HG02798 (cell line): ENCODE data around the gene IFNK.

ENCODE experiments used
- ATAC-seq: cut with Tn5 transposase; IDR thresholded peaks from one replicate; pipeline ENCODE4 v1.9.1; 2021; ENCODE audit warnings: mild to moderate bottlenecking; ENCODE audit not compliant: unreplicated experiment, poor library complexity

Gene IFNK

DNA sequence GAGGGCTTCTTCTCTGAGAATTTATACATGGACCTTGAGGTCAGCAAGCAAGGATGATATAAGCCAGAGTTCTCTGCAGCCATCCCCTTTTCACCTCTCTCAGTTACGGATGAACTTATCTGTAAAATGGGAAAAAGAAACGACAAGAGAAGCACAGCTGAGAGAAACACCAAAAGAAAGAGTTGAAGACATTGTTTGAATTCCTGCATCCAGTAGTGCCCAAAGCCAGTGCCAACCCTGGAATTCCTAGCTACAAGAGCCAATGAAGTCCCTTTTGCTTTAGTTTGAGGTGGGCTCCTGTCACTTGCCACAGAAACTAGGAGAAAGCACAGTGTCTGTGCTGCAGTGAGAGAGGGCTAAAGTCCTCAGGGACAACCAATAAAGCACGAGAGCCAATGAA is 12.1 kb downstream of the IFNK start:
- no peak for ATAC-seq

DNA sequence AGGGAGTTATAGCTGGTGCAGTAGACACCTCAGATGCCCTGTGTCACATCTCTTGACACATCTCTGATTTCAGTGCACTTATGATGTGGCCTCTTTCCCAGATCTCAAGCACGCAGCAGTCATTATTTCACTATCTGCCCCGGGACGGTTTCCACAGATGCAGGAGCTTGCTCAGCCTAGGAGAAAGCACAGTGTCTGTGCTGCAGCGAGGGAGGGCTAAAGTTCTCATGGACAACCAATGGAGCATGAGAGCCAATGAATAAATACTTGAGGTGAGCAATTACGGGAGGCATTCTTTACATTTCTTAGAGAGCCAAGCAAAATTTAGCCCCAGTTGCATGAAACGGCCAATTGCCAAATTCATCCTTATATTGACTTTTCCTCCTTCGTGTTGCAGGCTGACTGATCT is 12.9 kb downstream of the IFNK start:
- ATAC-seq = no peak

DNA sequence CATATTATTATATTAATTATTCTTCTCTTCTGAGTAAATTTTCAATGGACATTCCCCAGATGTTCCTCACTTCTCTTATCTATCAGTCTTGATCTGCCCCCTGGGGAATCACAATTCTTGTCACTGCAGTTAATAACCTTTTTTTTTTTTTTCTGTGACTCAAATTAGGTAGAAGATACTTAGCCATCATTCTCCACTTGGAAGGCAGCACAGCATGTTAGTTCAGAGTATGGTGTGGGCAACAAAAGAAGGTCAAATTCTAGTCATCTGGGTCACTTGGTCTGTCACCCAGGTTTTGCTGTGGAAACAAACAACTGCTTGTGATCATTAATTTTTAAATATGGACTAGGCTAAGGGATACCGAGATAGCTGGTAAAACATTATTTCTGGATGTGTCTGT is 13.7 kb downstream of the IFNK start:
- ATAC-seq = no peak

DNA sequence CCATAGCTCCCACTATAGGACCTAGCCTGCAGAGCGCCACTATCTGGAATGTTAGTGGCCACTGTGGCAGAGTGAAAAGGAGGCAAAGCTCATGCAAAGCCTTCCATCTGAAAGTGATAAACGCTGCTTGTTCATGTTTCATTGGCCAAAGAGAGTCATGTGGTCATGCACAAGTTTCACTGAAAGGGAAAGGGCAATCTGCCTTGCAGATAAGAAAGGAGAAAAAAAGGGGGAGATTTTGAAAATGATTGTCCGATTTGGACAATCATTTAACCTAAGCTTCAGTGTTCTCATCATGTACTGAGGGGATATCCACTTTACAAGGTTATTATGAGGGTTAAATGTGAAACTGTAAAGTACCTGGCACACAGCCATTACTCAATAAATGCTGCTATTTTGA is 14.6 kb downstream of the IFNK start:
- peak; percentile 49 for ATAC-seq

DNA sequence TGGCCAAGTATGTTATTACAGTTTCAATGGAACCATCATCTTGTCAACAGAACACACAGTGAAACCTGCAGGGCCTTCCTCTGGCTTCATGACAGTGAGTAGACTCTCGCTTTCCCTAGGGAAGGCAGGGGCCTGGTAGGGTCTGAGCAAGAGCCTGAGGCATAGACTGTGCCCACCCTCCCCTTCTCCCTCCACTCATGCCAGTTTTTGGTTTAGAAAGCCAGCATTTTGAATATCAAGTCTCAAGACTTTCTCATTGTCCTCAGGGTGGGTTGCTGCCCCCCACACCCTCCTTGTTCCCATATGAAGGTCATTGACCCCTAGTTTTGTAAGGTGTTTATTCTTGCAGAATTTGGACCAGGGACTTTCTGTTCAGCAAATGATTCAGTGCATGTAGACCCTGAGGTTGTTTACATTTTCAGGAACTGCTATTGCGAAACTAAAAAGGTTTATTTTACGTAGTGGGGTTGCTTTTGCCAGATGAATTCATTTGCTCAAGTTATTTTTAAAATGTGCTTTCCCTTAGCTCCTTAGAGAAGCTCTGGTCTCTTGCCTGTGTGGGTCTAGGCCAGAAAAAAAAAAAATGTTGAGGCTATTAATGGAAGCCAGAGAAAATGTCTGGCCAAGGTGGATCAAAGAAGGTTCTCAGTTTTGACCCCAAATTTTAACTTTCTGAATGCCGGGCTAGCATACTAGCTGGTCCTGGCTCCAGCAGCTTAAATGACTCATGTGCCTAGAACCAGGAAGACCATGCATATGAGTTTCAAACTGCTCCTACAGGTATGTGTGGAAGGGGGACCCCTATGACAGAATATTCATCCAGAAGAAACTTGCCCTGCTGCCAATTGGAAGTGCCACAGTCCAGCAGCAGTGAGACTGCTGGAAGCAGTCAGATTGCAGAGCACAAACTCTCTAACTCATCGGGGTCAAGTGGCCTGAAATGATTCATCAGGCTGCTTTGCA is 15.7 kb downstream of the IFNK start:
- peak; percentile 46 for ATAC-seq

DNA sequence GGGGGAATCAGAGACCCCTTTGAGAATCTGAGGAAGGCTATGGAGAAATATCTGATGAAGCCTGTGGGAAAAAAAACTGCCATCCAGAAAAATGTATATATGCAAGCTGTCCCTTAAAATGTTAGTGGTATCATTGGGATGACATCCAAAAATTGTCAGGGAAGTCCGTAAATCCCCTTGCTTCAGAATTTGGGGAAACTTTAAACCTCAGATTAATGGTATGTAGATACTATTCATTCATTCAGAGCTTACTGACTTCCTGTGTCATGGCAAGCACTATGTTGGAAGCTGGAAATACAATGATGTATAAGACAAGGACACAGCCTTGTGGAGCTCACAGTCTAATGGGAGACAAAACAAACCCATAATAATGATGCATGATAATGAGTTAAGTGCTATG is 16.4 kb downstream of the IFNK start:
- no peak for ATAC-seq

DNA sequence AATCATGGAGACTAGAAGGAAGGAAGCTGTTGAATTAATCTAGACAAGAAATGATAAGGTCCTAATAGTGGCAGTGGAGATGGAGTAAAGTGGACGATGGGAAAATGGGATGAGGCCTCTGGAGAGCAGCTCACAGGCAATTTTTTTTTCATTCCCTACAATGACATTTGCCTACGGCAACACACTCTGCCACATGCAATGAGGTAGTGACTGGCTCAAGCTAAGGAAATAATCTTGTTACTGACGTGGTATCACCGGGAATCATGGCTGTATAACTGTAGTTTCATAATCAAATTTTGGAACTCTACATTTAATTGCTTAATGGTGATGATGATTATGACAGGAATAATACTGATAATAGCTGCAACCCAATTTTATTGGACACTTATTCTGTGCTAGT is 17.6 kb downstream of the IFNK start:
- ATAC-seq = no peak

DNA sequence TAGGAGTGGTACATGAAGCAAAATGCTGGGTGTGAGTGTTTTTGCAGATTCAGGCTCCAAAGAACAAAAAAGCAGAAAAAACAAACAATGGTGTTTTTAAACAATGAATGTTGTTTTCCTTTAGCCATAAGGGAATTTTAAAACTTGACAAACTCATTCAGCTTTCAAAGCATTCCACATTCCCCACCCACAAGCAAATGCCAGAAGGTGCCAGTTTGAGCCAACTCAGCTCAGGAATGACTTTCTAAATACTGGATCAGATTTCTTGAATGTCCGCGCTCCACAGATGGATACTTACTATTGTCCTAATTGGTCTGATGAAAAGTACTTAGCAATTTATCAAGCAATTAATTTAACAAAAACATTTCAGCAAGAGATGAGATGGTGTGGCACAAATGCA is 18.4 kb downstream of the IFNK start:
- ATAC-seq = no peak

DNA sequence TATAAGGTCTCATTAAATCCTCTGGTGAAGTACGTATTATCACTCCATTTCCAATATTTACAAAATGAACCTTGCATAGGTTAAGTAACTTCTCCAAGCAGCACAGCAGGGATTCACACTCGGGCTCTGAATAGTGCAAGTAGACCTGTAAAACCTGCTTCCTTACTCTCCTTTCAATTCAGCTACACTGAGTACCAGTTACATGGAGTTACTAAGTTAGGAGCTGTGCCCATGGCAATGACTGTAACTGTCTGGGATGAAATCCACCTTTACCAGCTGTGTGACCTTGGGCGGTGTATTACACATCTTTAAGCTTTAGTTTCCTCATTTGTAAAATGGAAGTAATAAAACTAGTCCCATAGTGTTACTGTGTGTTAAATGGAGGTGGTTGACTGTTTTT is 21.4 kb downstream of the IFNK start:
- no peak for ATAC-seq

DNA sequence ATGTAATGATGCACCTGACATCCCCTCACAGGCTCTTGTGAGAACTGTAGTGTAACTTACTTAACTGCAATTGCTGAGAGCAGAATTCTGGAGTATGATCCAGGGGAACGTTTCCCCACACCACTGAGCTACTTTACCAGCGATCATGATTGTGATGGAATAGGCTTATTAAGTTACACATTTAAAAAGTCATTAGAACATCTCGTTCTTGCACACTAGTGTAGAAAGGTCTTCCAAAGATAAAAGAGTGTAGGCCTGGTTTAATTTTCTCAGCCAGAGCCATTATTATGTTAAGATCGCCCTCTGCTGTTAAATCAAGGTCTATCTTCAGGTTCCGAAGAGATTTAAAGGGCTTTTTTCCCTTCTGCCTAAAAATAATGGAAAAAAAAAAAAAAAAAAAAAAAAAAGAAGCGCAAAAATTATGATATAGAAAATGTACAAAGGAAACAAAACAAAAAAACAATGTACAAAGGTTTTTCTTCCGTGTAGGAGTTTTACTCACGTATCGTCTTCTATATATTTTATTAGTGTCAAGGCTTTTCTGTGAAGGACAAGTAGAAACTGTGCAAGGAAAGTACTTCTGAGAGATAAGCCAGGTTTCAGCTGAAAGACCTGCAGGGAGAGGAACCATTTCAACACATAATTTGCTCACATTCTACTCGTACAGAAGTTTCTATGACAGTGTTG is 24.1 kb downstream of the IFNK start:
- ATAC-seq = peak; percentile 49

DNA sequence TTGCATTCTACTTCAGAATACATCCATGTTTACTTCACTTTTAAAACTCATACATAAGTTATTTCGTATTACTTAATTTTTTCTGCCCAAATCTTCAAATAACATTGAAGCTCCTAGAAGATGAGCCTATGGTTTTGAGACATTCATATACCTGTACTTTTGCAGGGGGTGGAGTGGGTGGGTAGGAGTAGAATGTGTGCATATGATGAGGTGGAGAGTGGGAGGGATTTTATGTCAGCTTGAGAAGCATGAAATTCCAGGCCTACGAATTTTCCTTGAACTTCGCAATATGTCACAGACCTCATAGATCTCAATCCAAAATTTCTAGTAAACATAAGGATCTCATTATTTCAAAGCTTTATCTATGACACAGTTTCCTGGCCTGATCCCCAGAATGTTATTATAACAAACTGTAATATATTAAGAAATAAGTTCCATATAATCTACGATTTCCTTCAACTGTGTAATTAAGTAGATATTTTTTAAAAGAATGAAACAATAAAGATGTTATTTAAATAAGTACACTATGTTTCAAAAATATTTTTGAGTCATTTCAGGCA is 25.2 kb downstream of the IFNK start:
- ATAC-seq = no peak

DNA sequence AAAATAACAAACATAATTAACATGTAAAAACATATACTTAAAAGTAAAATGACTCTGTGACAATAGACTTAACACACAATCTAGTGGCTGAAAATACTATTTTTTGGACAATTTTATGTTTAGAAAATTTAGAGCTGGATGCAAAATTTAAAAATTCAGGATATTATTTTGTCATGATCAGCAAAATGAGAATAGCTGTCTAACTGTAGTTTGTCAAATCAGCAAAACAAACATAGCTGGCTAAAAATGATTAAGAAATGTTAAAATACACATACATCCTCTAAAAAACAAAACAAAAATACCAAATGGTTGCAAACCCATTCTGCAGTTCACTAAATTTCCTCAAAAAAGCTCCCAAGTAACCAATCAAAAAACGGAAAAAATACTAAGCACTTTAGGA is 30.6 kb downstream of the IFNK start:
- no peak for ATAC-seq

DNA sequence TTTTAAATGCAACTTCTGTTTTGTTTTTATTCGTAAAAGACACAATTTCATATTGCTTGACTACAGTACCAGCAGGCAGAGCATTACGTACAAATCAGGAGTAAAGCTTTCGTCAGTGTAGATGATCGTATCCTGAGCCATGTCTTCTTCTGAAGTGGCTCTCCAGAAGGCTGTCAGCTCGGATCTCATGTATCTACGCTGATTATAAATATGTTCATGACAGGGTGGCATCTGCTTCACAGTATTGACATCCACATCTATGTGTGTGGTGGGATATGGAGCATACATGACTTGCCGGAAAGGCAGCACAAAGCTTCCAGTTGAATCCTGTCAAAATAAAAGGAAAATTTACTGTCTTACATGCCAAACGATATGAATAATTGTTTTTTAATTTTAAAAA is 32.4 kb downstream of the IFNK start:
- ATAC-seq = no peak

DNA sequence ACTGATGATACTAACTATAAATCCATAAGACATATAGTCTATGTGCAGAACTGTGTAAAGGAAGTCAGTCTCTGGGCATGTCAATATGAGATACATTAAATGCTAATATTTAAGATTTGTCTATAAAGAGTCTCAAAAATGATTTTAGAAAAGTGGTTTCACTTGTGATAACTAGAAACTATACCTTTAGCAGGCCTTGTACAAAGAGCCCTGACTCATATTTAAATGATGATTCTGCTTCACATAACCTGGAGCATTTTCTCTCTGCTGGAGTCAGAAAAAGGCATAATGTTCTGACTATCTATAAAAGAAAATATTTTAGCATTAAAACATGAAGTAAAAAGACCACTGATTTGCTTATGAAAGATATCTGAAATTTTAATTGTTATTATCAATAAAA is 34.2 kb downstream of the IFNK start:
- ATAC-seq = no peak

DNA sequence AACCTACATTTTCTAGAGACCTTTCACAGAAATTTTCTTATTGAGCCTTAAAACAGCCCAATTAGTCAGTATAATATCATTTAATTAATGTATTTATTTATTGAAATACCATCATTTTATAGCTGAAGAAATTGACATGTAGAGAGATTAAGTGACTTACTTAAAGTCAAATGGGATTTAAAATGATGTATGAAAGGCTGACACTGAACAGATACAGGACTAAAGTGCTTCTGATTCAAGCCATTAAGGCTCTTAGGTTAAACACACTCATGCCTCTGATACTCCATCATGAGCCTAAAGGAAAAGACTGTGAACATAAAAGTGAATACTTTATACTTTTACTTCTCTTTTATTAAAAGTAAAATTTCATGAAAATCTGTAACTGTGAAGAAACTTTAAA is 36.4 kb downstream of the IFNK start:
- no peak for ATAC-seq

DNA sequence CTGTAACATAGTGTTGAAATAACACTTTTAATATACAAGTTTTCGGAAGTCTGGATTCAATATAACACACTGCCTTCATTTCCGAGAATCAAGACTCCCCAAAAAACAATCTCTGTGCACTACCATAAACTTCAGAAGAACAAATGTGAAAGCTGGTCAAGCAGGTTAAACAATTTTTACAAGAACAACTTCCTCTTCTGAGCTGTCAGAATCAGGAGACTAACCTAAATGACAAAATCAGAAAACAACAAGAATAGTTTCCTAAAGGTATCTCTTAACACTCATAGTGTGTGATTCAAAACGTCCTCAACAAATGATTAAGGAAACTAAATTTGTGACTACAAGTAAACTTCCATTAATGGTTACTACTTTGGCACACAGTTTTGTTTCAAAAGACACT is 37.6 kb downstream of the IFNK start:
- ATAC-seq = no peak

DNA sequence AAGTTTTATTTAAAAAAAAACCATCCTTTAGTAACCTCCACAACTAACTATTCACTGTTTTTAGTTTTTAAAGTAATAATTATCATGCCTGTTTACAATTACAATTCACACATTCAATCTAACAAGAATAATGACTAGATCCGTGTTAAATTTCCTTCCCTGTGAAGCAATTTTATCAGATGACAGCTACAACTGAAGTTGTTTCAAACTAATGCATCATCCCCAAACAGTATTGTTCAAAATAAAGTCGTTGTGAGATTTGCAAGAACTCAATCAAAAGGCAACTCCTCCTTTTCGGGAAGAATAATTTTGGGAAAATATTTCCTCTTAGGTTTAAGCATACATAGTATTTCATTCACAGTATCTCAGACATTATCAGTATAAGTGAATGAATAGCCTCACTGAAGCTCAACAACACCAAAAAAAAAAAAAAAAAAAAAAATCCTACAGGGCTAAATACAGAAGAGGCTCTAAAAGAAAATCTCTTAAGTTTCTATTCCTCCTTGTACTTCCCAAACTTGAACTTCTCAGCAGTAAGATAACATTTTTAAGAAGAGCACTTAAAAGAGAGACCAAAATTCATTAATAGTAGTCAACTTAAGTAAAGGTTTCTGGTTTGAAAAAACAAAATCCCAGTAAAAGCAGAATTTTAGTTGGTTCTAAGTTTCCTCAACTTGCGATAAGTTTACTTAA is 39.8 kb downstream of the IFNK start:
- no peak for ATAC-seq

DNA sequence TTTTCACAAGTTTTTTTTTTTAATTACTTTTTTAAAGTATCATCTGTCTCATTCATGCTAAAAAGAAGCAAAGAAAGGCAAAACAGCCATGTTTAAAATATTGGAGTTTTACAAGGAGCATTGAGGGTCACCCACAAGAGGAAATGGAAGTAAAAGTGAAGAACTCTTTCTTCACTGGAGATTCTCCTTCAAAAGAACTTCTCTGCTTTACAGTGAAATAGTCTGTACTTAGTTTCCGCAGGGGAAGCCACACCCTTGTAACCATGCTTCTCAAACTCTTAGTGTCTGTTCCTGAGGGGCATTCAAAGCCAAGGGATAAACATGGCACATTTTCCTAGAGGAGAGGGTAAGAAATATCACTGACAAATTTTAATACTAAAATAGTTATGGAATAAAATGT is 40.6 kb downstream of the IFNK start:
- peak; percentile 35 for ATAC-seq

DNA sequence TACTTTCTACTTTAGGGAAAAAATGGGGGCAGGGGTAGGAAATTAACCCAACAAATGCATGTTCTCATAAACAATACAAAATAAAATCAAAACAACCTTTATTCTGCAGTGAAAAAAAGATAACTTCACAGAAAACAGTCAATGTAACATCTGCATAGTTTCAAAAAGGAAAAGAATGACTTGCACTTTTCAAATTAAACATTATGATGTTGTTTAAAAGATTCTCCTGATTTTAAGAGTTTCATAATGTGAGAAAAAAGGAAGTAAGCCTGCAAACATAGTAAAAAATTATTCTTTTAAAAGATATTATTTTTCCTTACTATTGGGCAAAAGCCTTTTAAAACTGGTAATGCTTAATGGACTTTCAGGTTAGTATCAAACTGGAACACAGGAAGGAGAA is 41.6 kb downstream of the IFNK start:
- no peak for ATAC-seq

DNA sequence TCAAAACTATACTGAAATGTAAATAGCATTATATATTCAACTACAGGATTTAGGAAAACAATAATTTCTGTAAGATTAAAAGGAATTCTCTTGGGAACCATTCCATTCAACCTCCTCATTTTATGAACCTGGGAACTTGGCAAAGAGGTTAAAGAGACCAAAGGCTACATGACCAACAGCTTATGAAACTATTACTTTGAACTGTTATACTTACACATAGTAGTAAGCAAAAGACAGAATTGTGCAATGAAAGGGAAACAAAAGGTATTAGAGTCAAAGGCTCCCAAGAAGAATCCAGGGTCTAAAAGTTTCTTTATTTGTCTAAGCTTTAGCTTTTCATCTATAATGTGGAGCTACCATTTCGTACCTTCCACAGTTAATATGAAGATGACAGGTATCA is 42.0 kb downstream of the IFNK start:
- ATAC-seq = no peak

DNA sequence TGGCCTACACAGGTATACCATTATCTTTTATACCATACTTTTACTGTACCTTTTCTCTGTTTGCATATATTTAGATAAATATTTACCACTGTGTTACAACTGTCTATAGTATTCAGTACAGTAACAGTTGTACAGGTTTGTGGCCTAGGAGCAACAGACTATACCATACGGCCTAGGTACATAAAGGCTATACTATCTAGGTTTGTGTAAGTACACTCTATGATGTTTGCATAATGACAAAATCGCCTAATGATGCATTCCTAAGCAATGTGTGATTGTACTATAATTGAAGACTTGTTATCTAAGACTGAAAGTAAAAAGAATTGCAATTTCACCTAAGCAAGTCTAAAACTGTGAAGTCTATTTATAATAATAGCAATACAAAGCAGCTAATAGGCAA is 45.3 kb downstream of the IFNK start:
- ATAC-seq = no peak
